GM13977 (cell line): Measurements from ENCODE around the gene PET100.

Experiments used
- DNase-seq: peaks from one replicate; pipeline ENCODE4 v3.0.0; 2012; ENCODE audit warnings: low spot score
- in situ Hi-C: fragments of 300-500 bp; cut with MboI; formaldehyde crosslinking; loops from one replicate; pipeline ENCODE4 v1.12.0; 2022; ENCODE audit warnings: low sequenced_read_pairs, low pct_unique_long_range_greater_than_20kb, mixed read lengths, inconsistent platforms; ENCODE audit not compliant: unreplicated experiment
- TF ChIP-seq, protein P1 (sequence below): IDR thresholded peaks from 2 replicates; pipeline ENCODE4 v1.5.1; 2012; ENCODE audit warnings: mild to moderate bottlenecking, control low read depth; ENCODE audit not compliant: insufficient read depth; ENCODE audit errors: extremely low read depth, missing control alignments

Gene PET100

GRCh38 chr19:7670150-7670783, 40.7 kb downstream of the PET100 start:
- DNase-seq = peak; percentile 45
- TF ChIP-seq, protein P1, sequence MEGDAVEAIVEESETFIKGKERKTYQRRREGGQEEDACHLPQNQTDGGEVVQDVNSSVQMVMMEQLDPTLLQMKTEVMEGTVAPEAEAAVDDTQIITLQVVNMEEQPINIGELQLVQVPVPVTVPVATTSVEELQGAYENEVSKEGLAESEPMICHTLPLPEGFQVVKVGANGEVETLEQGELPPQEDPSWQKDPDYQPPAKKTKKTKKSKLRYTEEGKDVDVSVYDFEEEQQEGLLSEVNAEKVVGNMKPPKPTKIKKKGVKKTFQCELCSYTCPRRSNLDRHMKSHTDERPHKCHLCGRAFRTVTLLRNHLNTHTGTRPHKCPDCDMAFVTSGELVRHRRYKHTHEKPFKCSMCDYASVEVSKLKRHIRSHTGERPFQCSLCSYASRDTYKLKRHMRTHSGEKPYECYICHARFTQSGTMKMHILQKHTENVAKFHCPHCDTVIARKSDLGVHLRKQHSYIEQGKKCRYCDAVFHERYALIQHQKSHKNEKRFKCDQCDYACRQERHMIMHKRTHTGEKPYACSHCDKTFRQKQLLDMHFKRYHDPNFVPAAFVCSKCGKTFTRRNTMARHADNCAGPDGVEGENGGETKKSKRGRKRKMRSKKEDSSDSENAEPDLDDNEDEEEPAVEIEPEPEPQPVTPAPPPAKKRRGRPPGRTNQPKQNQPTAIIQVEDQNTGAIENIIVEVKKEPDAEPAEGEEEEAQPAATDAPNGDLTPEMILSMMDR = no peak
- in situ Hi-C loops = no loop called here

DNA sequence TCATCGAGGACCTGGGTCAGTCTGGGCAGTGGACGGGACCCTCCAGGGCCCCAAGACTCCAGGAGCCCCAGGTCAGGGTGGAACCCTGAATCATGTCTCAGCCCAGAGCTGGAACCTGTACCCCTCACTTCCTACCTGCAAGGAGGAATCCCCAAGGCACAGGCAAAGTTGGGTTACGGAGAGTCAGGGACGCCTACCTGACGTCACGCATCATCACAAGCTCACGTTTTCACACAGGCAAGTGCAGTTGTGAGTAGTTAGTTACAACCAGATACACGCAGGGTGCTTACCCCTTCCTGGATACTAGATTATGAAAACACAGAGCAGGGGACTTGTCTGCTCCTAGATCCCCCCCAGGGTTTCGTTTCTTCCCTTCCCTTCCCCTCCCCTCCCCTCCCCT, 41.2 kb downstream of the PET100 start:
- TF ChIP-seq, protein P1 = no peak
- in situ Hi-C loops = no loop called here
- DNase-seq = no peak

GRCh38 chr19:7672522-7672921, 42.9 kb downstream of the PET100 start:
- in situ Hi-C loops = no loop called here
- TF ChIP-seq, protein P1 = no peak
- DNase-seq = no peak

DNA sequence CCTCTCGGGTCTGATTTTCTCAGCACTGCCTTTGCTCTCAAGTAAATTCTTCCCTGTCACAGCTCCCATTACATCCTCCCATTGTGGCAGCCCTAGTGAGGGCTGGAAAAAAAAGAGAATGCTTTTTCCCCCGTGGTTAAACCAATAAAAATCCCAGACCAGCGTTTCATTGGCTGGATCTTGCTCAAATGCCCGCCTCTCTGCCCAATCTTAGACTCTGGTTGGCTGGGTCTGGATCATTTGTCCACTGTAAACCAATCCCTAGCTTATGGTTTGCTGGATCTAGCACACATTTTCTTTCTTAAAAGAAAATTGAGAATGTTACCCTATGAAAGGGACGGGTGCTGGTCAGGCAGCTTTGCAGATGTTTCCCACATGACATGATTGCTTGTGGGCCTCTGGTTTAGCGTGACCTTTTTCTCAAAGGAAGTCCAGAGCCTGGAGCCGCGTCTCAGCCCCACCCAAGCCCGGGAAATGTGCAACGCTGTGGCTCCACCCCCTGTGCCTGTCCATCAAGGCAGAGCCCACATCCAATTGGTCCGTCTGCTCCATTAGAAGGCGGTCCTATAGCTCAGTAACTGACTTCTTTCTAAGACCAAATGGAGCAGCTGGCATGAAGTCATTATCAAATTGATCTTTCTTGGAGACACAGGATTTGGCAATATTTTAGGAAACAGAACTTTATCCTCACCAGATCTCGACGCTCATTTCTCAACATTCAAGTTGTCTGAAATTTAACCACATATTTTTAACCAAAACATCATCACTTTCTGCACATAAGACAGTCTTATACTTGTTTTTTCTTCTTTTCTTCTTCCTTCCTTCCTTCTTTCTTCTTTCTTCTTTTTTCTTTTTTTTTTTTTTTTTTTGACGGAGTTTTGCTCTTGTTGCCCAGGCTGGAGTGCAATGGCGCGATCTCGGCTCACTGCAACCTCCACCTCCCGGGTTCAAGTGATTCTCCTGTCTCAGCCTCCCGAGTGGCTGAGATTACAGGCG, 44.7 kb downstream of the PET100 start:
- in situ Hi-C loops = no loop called here
- DNase-seq = no peak

DNA sequence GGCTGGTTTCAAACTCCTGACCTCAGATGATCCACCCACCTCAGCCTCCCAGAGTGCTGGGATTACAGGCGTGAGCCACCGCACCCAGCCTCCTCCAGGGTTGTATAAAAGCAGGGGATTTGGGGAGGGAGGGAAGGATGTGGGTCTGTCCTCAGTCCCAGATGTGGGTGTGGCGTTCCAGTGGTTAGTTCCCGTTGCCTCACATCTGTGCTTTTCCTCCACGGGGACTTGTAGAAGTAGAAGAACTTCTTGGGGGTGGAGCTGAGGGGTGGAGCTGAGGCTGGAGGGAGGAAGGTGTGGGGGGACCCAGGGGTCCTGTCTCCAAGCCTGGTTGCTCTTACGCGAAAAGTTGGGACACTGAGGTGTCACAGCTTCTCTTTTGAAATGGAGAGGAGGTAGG, 46.8 kb downstream of the PET100 start:
- no peak for DNase-seq
- in situ Hi-C loops = no loop called here
- TF ChIP-seq, protein P1 = no peak

More for the DNA sequence above, 44.7 kb downstream of the PET100 start:
- TF ChIP-seq, protein P1 = no peak

- no peak for DNase-seq
- TF ChIP-seq, protein P1 = no peak
- in situ Hi-C loops = no loop called here
Measured at GRCh38 chr19:7676854-7677253, 47.3 kb downstream of the PET100 start, which contains the start of gene MCEMP1. TSS of gene MCEMP1 (plus strand) at chr19:7677090. CDS start at chr19:7677121, 31 bp downstream.
